HEK293 (cell line): ENCODE results near the gene TMTC1.

ENCODE experiments used
- CTCF ChIA-PET: fragments of 350-600 bp; formaldehyde crosslinking; extraction: SDS; loops from one replicate; lab custom pipeline; 2021; ENCODE audit warnings: antibody characterized with exemption; lab: Yijun Ruan, JAX
- POLR2A ChIA-PET: fragments of 300-600 bp; formaldehyde crosslinking; extraction: SDS; loops from one replicate; lab custom pipeline; 2020; ENCODE audit warnings: antibody characterized with exemption, inconsistent platforms; lab: Yijun Ruan, JAX
- H3K27ac ChIP-seq: fragments of 200-500 bp; sonication (Bioruptor generic); 2 replicates; pipeline ENCODE4 v1.5.1; 2014; ENCODE audit warnings: low read depth, low read length, control low read depth, inconsistent platforms; ENCODE audit errors: extremely low read depth
- H3K36me3 ChIP-seq, 2 experiments: fragments of 200-500 bp in 1 of 2; sonication (Bioruptor generic) in 1 of 2; 1 replicate in 1 of 2; 2 replicates in 1 of 2; pipeline ENCODE4 v1.5.1; 2014 to 2017; ENCODE audit warnings: inconsistent platforms in 2 of 2, low read length in 2 of 2; ENCODE audit not compliant: control insufficient read depth in 2 of 2, insufficient read depth in 1 of 2
- H3K4me1 ChIP-seq: fragments of 200-500 bp; sonication (Bioruptor generic); 2 replicates; pipeline ENCODE4 v1.5.1; 2014; ENCODE audit warnings: mild to moderate bottlenecking, low read length, inconsistent platforms; ENCODE audit not compliant: control insufficient read depth, insufficient read depth
- H3K4me3 ChIP-seq: 2 replicates; pipeline ENCODE4 v1.5.1; 2011; ENCODE audit warnings: low read depth, mild to moderate bottlenecking, control low read depth, low read length, moderate library complexity
- H3K9me3 ChIP-seq: fragments of 200-500 bp; sonication (Bioruptor generic); 2 replicates; pipeline ENCODE4 v1.5.1; 2014; ENCODE audit warnings: low read depth, low read length, inconsistent platforms; ENCODE audit not compliant: control insufficient read depth, insufficient read depth
- ZBTB20 ChIP-seq: fragments of 450-650 bp; formaldehyde crosslinking; IDR thresholded peaks from 2 replicates; pipeline ENCODE4 v1.5.1; 2016; ENCODE audit warnings: missing biosample characterization, missing genetic modification characterization
- ZFP69B ChIP-seq: fragments of 450-650 bp; formaldehyde crosslinking; IDR thresholded peaks from 2 replicates; pipeline ENCODE4 v1.5.1; 2016; ENCODE audit warnings: missing biosample characterization, missing genetic modification characterization
- ZIC2 ChIP-seq: fragments of 450-650 bp; formaldehyde crosslinking; IDR thresholded peaks from 2 replicates; pipeline ENCODE4 v1.5.1; 2016; ENCODE audit warnings: missing biosample characterization, missing genetic modification characterization
- ZNF112 ChIP-seq: fragments of 450-650 bp; formaldehyde crosslinking; IDR thresholded peaks from 2 replicates; pipeline ENCODE4 v1.5.0; 2017; ENCODE audit warnings: missing biosample characterization, missing genetic modification characterization
- ZNF114 ChIP-seq: fragments of 450-650 bp; formaldehyde crosslinking; IDR thresholded peaks from 2 replicates; pipeline ENCODE4 v1.5.0; 2017; ENCODE audit warnings: missing biosample characterization, missing genetic modification characterization
- ZNF202 ChIP-seq: fragments of 450-650 bp; formaldehyde crosslinking; IDR thresholded peaks from 2 replicates; pipeline ENCODE4 v1.5.1; 2016; ENCODE audit warnings: missing biosample characterization, missing genetic modification characterization, borderline replicate concordance
- ZNF223 ChIP-seq: fragments of 450-650 bp; formaldehyde crosslinking; IDR thresholded peaks from 2 replicates; pipeline ENCODE4 v1.5.1; 2016; ENCODE audit warnings: missing biosample characterization, missing genetic modification characterization
- ZNF366 ChIP-seq: fragments of 450-650 bp; formaldehyde crosslinking; conservative IDR thresholded peaks from 2 replicates; pipeline ENCODE4 v1.5.1; 2016; ENCODE audit warnings: missing biosample characterization, missing genetic modification characterization
- ZNF473 ChIP-seq: fragments of 450-650 bp; formaldehyde crosslinking; IDR thresholded peaks from 2 replicates; pipeline ENCODE4 v1.5.1; 2017; ENCODE audit warnings: missing biosample characterization, missing genetic modification characterization
- ZNF530 ChIP-seq: fragments of 450-650 bp; formaldehyde crosslinking; IDR thresholded peaks from 2 replicates; pipeline ENCODE4 v1.5.1; 2016; ENCODE audit warnings: low read depth, missing biosample characterization, missing genetic modification characterization
- ZNF549 ChIP-seq: fragments of 450-650 bp; IDR thresholded peaks from 2 replicates; pipeline ENCODE4 v1.5.1; 2018; ENCODE audit warnings: missing biosample characterization, missing genetic modification characterization, mild to moderate bottlenecking, inconsistent platforms, moderate library complexity
- ZNF555 ChIP-seq: fragments of 450-650 bp; formaldehyde crosslinking; conservative IDR thresholded peaks from 2 replicates; pipeline ENCODE4 v1.5.1; 2017; ENCODE audit warnings: missing biosample characterization, mild to moderate bottlenecking, missing genetic modification characterization, inconsistent platforms
- ZNF76 ChIP-seq: fragments of 450-650 bp; formaldehyde crosslinking; IDR thresholded peaks from 2 replicates; pipeline ENCODE4; 2016; ENCODE audit warnings: low read depth, missing biosample characterization, missing genetic modification characterization, borderline replicate concordance
- ZNF791 ChIP-seq: fragments of 450-650 bp; formaldehyde crosslinking; IDR thresholded peaks from 2 replicates; pipeline ENCODE4 v1.5.1; 2016; ENCODE audit warnings: missing biosample characterization, missing genetic modification characterization
- ZNF830 ChIP-seq: fragments of 450-650 bp; IDR thresholded peaks from 2 replicates; pipeline ENCODE4 v1.5.0; 2018; ENCODE audit warnings: missing biosample characterization, missing genetic modification characterization, low read depth, mild to moderate bottlenecking, moderate library complexity
- ZSCAN30 ChIP-seq: fragments of 450-650 bp; IDR thresholded peaks from 2 replicates; pipeline ENCODE4 v1.5.1; 2018; ENCODE audit warnings: missing biosample characterization, mild to moderate bottlenecking, missing genetic modification characterization, moderate library complexity
- TF ChIP-seq, protein P1 (sequence below): fragments of 450-650 bp; formaldehyde crosslinking; IDR thresholded peaks from 2 replicates; pipeline ENCODE4 v1.5.1; 2016; ENCODE audit warnings: missing biosample characterization, missing genetic modification characterization
- TF ChIP-seq, protein P2 (sequence below): sonication (generic); formaldehyde crosslinking; IDR thresholded peaks from 2 replicates; pipeline ENCODE4 v1.8.1; 2022; ENCODE audit warnings: mild to moderate bottlenecking, moderate library complexity, missing genetic modification reagents
- TF ChIP-seq, protein P3 (sequence below): fragments of 450-650 bp; formaldehyde crosslinking; IDR thresholded peaks from 2 replicates; pipeline ENCODE4 v1.5.1; 2016; ENCODE audit warnings: missing biosample characterization, missing genetic modification characterization
- TF ChIP-seq, protein P4 (sequence below): fragments of 450-650 bp; formaldehyde crosslinking; IDR thresholded peaks from 2 replicates; pipeline ENCODE4 v1.5.1; 2017; ENCODE audit warnings: missing biosample characterization, missing genetic modification characterization
- TF ChIP-seq, protein P5 (sequence below): fragments of 450-650 bp; formaldehyde crosslinking; IDR thresholded peaks from 2 replicates; pipeline ENCODE4 v1.5.1; 2016; ENCODE audit warnings: missing biosample characterization, missing genetic modification characterization, borderline replicate concordance
- TF ChIP-seq, protein P6 (sequence below): fragments of 450-650 bp; formaldehyde crosslinking; IDR thresholded peaks from 2 replicates; pipeline ENCODE4 v1.5.1; 2016; ENCODE audit warnings: missing biosample characterization, missing genetic modification characterization

Gene TMTC1

DNA sequence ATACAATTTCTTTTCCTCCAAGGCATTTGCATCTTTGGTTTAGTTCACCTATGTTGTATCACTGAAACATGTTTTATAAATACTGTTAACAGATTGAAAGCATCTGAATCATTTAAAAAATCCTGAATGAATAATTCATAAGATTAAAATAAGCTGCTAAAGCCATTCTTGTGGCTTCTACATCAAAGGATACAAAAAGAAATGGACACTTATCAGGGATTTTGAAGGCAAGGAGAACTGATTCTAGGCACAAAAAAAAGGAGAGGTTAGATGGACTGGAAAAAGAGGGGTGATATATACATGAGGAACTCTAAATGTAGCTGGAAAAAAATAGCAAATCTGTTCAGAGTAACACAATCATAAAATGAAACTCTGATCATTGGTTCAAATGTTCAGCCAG is 280.5 kb downstream of the TMTC1 start:
- H3K9me3 ChIP-seq: no peaks in the 10 kb centered on the region
- H3K4me1 ChIP-seq: no peaks in the 10 kb centered on the region
- no peaks in the 10 kb centered on the region for H3K36me3 ChIP-seq
- no peak overlapping the region for H3K4me3 ChIP-seq
- no peak overlapping the region for H3K27ac ChIP-seq
- ChIA-PET CTCF (interaction anchor here (0.8 kb wide), 1 partner anchor 110 kb away, joined by 3 read pairs; no protein-coding TSS in a partner anchor), POLR2A (no interaction called here)
- TF ChIP-seq ZSCAN30 (tag by site-specific recombination) (no peak), ZNF223 (tag by site-specific recombination) (no peak), ZNF76 (tag by site-specific recombination) (no peak), ZNF555 (no peak), ZIC2 (tag by site-specific recombination) (no peak), ZFP69B (tag by site-specific recombination) (no peak), ZNF791 (tag by site-specific recombination) (no peak), ZNF112 (tag by site-specific recombination) (no peak), ZNF202 (tag by site-specific recombination) (no peak), ZNF830 (tag by site-specific recombination) (no peak), ZBTB20 (tag by site-specific recombination) (no peak), ZNF549 (tag by site-specific recombination) (no peak), ZNF530 (tag by site-specific recombination) (no peak), ZNF366 (no peak)
- TF ChIP-seq, protein P1, sequence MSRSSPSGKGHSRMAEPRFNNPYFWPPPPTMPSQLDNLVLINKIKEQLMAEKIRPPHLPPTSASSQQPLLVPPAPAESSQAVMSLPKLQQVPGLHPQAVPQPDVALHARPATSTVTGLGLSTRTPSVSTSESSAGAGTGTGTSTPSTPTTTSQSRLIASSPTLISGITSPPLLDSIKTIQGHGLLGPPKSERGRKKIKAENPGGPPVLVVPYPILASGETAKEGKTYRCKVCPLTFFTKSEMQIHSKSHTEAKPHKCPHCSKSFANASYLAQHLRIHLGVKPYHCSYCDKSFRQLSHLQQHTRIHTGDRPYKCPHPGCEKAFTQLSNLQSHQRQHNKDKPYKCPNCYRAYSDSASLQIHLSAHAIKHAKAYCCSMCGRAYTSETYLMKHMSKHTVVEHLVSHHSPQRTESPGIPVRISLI (tag by site-specific recombination): no peak
- TF ChIP-seq, protein P2, sequence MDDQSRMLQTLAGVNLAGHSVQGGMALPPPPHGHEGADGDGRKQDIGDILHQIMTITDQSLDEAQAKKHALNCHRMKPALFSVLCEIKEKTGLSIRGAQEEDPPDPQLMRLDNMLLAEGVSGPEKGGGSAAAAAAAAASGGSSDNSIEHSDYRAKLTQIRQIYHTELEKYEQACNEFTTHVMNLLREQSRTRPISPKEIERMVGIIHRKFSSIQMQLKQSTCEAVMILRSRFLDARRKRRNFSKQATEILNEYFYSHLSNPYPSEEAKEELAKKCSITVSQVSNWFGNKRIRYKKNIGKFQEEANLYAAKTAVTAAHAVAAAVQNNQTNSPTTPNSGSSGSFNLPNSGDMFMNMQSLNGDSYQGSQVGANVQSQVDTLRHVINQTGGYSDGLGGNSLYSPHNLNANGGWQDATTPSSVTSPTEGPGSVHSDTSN (CRISPR knock-in tag): no peak
- TF ChIP-seq, protein P3, sequence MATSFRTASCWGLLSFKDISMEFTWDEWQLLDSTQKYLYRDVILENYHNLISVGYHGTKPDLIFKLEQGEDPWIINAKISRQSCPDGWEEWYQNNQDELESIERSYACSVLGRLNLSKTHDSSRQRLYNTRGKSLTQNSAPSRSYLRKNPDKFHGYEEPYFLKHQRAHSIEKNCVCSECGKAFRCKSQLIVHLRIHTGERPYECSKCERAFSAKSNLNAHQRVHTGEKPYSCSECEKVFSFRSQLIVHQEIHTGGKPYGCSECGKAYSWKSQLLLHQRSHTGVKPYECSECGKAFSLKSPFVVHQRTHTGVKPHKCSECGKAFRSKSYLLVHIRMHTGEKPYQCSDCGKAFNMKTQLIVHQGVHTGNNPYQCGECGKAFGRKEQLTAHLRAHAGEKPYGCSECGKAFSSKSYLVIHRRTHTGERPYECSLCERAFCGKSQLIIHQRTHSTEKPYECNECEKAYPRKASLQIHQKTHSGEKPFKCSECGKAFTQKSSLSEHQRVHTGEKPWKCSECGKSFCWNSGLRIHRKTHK (tag by site-specific recombination): no peak
- TF ChIP-seq, protein P4, sequence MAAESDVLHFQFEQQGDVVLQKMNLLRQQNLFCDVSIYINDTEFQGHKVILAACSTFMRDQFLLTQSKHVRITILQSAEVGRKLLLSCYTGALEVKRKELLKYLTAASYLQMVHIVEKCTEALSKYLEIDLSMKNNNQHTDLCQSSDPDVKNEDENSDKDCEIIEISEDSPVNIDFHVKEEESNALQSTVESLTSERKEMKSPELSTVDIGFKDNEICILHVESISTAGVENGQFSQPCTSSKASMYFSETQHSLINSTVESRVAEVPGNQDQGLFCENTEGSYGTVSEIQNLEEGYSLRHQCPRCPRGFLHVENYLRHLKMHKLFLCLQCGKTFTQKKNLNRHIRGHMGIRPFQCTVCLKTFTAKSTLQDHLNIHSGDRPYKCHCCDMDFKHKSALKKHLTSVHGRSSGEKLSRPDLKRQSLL (tag by site-specific recombination): no peak

DNA sequence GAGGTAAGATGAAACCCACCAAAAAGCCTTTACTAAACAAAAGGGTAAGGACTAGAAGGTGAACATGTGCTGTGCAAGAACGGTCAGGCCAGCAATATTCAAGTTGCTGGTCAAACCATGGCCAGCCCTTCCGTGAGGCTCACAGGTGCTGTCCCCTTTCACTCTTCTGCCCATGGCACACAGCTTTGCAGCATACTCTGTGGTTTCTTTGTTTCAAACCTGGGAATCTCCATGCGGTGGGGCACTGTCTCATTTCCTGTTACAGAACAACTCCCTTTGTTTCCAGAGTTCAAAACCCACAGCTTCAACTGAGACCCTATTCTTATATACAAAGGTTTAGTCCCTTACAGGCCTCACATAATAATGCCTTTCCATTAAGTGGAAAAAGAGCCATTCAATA is 284.5 kb downstream of the TMTC1 start:
- Histone ChIP-seq H3K4me3 (no peak overlapping the region), H3K4me1 (no peaks in the 10 kb centered on the region), H3K27ac (no peak overlapping the region), H3K36me3 (no peaks in the 10 kb centered on the region), H3K9me3 (no peaks in the 10 kb centered on the region)
- ChIA-PET CTCF (no interaction called here), POLR2A (no interaction called here)
- TF ChIP-seq, protein P5, sequence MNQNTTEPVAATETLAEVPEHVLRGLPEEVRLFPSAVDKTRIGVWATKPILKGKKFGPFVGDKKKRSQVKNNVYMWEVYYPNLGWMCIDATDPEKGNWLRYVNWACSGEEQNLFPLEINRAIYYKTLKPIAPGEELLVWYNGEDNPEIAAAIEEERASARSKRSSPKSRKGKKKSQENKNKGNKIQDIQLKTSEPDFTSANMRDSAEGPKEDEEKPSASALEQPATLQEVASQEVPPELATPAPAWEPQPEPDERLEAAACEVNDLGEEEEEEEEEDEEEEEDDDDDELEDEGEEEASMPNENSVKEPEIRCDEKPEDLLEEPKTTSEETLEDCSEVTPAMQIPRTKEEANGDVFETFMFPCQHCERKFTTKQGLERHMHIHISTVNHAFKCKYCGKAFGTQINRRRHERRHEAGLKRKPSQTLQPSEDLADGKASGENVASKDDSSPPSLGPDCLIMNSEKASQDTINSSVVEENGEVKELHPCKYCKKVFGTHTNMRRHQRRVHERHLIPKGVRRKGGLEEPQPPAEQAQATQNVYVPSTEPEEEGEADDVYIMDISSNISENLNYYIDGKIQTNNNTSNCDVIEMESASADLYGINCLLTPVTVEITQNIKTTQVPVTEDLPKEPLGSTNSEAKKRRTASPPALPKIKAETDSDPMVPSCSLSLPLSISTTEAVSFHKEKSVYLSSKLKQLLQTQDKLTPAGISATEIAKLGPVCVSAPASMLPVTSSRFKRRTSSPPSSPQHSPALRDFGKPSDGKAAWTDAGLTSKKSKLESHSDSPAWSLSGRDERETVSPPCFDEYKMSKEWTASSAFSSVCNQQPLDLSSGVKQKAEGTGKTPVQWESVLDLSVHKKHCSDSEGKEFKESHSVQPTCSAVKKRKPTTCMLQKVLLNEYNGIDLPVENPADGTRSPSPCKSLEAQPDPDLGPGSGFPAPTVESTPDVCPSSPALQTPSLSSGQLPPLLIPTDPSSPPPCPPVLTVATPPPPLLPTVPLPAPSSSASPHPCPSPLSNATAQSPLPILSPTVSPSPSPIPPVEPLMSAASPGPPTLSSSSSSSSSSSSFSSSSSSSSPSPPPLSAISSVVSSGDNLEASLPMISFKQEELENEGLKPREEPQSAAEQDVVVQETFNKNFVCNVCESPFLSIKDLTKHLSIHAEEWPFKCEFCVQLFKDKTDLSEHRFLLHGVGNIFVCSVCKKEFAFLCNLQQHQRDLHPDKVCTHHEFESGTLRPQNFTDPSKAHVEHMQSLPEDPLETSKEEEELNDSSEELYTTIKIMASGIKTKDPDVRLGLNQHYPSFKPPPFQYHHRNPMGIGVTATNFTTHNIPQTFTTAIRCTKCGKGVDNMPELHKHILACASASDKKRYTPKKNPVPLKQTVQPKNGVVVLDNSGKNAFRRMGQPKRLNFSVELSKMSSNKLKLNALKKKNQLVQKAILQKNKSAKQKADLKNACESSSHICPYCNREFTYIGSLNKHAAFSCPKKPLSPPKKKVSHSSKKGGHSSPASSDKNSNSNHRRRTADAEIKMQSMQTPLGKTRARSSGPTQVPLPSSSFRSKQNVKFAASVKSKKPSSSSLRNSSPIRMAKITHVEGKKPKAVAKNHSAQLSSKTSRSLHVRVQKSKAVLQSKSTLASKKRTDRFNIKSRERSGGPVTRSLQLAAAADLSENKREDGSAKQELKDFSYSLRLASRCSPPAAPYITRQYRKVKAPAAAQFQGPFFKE (tag by site-specific recombination): no peak
- TF ChIP-seq ZNF114 (tag by site-specific recombination) (no peak), ZNF791 (tag by site-specific recombination) (no peak), ZNF473 (tag by site-specific recombination) (no peak)
- TF ChIP-seq, protein P6, sequence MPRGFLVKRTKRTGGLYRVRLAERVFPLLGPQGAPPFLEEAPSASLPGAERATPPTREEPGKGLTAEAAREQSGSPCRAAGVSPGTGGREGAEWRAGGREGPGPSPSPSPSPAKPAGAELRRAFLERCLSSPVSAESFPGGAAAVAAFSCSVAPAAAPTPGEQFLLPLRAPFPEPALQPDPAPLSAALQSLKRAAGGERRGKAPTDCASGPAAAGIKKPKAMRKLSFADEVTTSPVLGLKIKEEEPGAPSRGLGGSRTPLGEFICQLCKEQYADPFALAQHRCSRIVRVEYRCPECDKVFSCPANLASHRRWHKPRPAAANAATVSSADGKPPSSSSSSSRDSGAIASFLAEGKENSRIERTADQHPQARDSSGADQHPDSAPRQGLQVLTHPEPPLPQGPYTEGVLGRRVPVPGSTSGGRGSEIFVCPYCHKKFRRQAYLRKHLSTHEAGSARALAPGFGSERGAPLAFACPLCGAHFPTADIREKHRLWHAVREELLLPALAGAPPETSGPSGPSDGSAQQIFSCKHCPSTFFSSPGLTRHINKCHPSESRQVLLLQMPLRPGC (tag by site-specific recombination): no peak
